ENCODE data around the gene BCKDK.
A peak's percentile ranks its signal among the peaks of the same experiment; 100 is the strongest.

The BCKDK gene

GRCh38 chr16:31107465-31107867 lies 720 bp upstream of the BCKDK start (continued):
- no peak for TF ChIP-seq PATZ1 (CRISPR knock-in tag; IDR thresholded peaks at IDR 0.05; ENCODE audit: borderline replicate concordance)
- TF ChIP-seq ESRRG (CRISPR knock-in tag; IDR thresholded peaks at IDR 0.05), result no peak

GRCh38 chr16:31108794-31109558 lies 790 bp downstream of the BCKDK start:
- peak; percentile 15 for ATAC-seq

GRCh38 chr16:31109622-31110021 lies 1.4 kb downstream of the BCKDK start:
- TF ChIP-seq ZNF565 (CRISPR knock-in tag; conservative IDR thresholded peaks at IDR 0.05; ENCODE audit: low read depth) (no peak), CSDC2 (CRISPR knock-in tag; IDR thresholded peaks at IDR 0.05) (no peak), ZNF8 (CRISPR knock-in tag; IDR thresholded peaks at IDR 0.05) (no peak)
- no peak for ATAC-seq

More at GRCh38 chr16:31108794-31109558, 790 bp downstream of the BCKDK start:
- TF ChIP-seq PATZ1 (CRISPR knock-in tag; IDR thresholded peaks at IDR 0.05; ENCODE audit: borderline replicate concordance) (no peak), BACH2 (CRISPR knock-in tag; IDR thresholded peaks at IDR 0.05; ENCODE audit: borderline replicate concordance) (no peak), ZFP3 (CRISPR knock-in tag; IDR thresholded peaks at IDR 0.05) (no peak), ISL1 (CRISPR knock-in tag; IDR thresholded peaks at IDR 0.05) (no peak), RARB (CRISPR knock-in tag; IDR thresholded peaks at IDR 0.05) (no peak), ZNF70 (CRISPR knock-in tag; IDR thresholded peaks at IDR 0.05) (no peak), POU6F1 (CRISPR knock-in tag; IDR thresholded peaks at IDR 0.05; ENCODE audit: borderline replicate concordance, low read depth) (no peak), CREB5 (CRISPR knock-in tag; IDR thresholded peaks at IDR 0.05; ENCODE audit: low read depth) (no peak), PPARA (CRISPR knock-in tag; IDR thresholded peaks at IDR 0.05; ENCODE audit: borderline replicate concordance) (no peak), CSRNP3 (CRISPR knock-in tag; IDR thresholded peaks at IDR 0.05) (no peak), SNAI2 (CRISPR knock-in tag; IDR thresholded peaks at IDR 0.05) (no peak), ZNF565 (CRISPR knock-in tag; conservative IDR thresholded peaks at IDR 0.05; ENCODE audit: low read depth) (no peak)

- no peak for ATAC-seq
- TF ChIP-seq ARNTL (CRISPR knock-in tag; IDR thresholded peaks at IDR 0.05; ENCODE audit: borderline replicate concordance, low read depth) (no peak), ZFP3 (CRISPR knock-in tag; IDR thresholded peaks at IDR 0.05) (no peak), PPARA (CRISPR knock-in tag; IDR thresholded peaks at IDR 0.05; ENCODE audit: borderline replicate concordance) (no peak), ESRRG (CRISPR knock-in tag; IDR thresholded peaks at IDR 0.05) (no peak), ZNF565 (CRISPR knock-in tag; conservative IDR thresholded peaks at IDR 0.05; ENCODE audit: low read depth) (no peak)
Observed at GRCh38 chr16:31110106-31111034, 2.2 kb downstream of the BCKDK start.
